ENCODE results near the gene LMO1. TPM values are rescaled to one million over a fixed set of nuclear protein-coding genes. Genes with fewer than 3 reads are reported as not detected.

The LMO1 gene
- not detected for total RNA-seq

DNA sequence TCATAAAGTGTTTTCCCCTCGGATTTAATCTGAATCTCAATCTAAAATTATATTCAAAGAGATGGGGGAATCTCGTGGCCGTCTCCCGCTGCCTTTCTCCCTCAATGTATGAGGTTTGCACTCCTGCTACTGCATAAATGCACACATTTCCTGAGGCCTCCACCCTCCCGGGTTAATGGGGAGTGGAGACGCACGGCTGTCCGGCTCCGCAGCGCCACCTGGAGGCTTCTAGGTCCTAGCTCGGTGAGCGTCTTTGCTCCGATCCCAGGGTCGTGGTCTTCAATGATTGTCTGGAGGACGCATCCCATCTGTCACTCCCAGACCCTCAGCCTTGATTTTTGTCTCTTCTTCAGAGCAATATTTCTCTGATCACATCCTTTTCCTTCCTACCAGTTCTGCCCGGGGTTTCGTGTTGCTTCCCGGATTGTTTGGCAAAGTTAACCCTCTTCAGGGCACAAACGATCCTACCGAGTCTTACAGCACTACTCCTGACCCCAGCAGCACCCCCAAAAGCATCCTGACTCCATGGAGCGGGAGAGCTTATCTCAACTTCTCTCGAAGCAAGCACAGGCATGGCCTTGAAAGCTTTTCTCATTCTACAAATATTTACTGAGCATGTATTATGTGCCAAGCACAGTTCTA, at the start of gene LMO1:
Gene LMO1, minus strand, starts transcription at position 110 of the 642 bp plus-strand sequence. CDS start 516 bp downstream, outside the sequence.
- peak; percentile 79 for DNase-seq (ENCODE audit: low spot score)

DNA sequence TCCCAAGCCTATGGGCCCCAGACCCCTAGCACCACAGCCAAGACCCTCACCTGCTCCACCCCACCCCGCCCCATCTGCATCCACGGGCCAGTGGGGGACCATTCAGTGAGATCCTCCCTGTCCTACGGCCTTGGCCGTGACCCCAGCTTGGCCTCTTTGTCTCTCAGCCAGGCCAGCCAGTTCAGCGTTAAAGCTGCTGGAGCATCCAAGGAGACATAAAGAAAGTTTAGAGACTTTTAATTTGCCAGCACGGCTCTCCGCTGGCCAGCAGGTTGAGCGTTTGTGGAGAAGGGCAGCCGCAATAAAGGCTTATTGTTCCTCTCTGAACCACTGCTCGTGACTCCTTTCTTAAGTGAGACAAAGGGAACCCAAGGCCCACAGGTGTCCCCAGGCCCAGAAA, 49.3 kb upstream of the LMO1 start:
- no peak for DNase-seq (ENCODE audit: low spot score)

DNA sequence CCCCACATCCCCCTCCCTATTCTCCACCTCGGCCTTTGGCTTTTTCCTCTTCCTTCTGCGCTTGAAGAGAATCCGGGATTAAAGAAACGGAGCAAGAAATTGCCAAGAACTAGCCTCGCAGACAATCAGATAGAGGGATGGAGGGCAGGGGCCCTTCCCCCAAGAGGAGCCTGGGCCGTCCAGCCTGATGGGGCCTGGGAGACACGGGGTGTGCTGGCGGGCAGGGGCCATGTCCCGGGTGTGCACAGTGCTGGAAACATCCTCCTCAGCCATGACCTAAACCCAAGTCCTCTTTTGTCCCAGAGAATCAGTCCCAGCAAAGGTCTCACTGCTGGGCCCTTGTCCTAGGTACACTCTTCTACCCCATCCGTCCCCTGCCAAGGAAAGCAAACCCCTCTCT, 47.7 kb upstream of the LMO1 start:
- DNase-seq (ENCODE audit: low spot score) = no peak

DNA sequence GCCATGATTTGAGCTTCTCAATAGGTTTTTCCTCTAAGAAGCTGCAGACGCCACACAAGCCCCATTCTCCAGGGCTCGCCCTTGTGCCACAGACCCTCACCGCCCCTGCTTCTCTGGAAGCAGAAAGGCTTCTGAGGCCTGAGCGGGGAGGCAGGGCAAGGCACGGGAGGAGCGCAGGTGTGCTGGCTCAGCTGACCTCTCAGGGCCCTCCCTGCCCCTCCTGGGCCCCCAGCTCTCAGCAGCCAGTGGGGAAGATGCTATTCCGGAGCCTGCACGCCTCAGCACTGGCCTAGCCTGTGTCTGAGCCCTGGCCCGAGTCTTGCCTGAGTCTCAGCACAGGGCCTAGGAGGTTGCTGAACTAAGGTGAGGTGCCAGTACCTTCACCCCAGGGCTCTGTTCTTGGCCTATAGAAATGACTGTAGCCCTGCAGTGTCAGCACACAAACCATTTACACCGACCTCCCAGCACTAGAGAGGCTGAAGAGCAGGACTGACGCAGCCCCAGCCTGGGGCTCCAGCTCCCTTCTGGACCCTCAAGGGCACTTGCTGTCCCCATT, 47.1 kb upstream of the LMO1 start:
- no peak for DNase-seq (ENCODE audit: low spot score)

DNA sequence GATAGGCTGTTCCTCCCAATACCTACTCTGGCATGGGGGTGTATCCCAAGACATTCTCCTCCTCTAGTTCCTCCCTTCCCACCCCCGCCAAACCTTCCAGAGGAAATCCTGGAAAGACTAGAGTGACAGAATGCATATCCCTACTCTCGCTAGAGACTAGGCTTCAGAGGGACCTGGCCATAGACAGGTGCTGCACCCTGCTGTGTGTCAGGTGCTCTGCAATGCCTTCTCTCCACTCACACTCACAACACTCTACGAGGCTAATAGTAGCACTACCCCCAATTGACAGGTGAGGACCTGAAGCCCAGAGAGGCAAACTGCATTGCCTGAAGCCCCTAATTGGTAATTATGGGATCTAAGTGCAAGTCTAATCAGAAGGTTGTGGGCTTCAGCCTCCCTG, 46.2 kb upstream of the LMO1 start:
- DNase-seq (ENCODE audit: low spot score) = no peak

DNA sequence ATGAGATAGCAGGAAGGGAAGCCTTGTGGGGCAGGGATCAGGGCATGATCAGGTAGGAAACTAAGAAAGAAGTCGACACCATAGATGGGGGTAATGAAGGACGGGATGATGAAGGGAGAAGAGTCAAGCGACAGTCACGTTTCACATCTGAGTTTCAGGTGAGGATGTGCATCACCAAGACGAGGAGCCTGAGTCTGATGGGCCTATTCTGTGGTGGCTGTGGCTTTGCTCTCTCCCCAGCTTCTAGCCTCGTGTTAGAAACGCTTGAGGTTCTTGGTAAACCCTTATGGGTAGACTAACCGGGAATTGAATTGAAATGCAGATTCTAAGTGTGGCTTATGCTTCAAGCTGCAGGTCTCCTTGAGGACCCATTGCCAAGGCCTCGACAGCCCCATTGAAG, 45.6 kb upstream of the LMO1 start:
- DNase-seq (ENCODE audit: low spot score) = no peak

DNA sequence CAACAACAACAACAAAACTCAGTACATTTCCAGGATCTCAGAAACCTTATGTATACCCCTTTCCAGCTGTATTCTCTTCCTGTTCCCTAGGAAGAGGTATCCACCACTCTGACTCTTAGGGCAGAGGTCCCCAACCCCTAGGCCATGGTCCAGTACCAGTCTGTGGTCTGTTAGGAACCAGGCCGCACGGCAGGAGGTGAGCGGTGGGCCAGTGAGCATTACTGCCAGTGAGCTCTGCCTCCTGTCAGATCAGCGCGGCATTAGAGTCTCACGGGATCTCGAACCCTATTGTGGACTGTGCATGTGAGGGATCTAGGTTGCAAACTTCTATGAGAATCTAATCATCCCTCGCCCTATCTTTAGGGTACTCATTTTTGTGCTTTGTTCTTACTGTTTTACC, 43.9 kb upstream of the LMO1 start:
- DNase-seq (ENCODE audit: low spot score) = no peak

DNA sequence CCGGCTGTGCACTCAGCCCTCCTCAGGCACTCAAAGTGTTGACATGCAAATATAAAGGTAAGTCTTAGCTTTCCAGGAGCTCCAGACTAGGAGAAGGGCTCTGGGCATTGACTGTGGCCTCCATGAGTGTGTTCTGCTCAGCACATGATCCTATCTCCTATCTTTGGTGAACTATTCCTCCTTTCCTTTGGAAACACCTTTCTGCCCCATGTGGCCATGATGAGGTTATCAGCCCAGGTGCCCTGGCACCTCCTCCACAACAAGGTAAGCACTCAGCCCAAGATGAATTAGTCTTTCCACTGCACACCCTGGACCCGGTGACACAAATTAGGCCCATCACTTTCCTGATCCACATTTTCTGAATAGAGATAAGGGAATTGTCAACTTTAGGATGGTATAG, 37.9 kb upstream of the LMO1 start:
- no peak for DNase-seq (ENCODE audit: low spot score)

DNA sequence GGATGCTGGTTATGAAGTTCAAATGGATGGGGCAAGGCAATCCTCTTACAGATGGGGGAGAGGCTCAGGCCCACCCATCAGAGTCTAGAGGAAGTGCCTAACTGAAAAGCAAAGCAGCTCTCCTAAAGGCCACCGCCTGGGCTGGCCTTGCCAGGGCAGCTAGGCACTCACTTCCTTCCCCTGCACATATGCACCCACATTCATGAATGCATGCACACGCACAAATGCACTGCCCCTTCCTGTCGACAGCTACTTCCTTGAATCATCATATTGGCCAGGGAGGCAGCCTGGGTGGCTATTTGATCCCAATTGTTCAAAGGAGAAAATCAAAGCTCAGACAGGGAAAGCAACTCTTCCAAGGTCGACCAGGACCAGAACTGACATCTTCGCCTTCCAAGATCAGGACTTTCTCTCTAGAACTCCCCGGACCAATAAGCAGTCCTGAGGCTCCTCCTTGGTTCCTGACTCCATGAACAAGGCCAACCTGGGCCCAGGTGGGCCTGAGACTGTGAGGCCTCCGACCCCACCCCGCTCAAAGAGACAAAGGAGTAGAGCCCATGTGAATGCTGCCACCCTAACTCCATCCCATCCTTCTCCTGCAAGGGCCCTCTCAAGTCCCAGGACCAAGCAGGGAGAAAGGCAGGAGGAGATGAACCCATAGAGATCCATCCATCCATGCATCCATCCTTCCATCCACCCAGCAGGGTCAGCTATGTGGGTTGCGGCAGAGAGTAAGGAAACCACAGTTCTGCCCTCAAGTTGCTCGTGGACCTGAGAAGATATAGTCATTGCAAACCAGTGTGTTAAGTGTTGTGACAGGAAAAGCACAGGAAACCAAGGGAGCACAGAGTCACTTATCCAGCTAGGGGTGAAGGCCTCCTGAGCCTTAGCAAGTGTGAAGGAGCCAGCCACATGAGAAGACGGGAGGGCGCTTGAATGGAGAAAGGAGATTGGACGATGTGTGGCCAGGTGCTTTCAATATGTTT, 35.4 kb upstream of the LMO1 start:
- DNase-seq (ENCODE audit: low spot score) = peak; percentile 12

DNA sequence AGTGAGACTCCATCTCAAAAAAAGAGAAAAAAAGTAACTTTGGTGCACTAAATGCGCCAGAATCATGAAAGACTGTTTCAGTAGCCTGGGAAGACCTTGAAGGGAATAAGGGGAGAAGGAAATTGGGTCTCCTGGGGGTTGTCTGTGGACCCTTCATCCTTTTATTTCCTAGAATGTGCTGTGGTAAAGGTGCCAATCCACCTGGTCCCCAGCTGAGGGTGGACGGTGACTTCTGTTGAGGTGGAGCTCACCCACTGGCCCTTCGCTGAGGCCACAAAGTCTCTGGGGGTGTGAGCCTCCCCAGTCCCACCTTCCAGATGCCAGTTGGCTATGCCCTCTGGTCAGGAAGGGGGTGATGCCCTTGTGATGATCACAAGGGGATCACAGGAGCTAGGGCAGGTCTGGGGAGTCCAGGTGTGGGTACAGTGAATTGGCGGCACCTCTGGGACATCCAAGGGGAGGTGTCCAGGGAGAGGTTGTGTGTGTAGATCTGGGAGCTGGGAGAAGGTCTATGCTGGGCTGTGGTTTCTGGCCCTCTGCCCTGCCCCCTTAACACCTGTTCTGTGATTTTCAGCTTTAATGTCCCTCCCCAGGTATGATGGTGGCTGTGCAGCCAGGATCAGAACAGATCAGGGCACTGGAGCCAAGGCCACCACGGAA, 34.2 kb upstream of the LMO1 start:
- peak; percentile 32 for DNase-seq (ENCODE audit: low spot score)

DNA sequence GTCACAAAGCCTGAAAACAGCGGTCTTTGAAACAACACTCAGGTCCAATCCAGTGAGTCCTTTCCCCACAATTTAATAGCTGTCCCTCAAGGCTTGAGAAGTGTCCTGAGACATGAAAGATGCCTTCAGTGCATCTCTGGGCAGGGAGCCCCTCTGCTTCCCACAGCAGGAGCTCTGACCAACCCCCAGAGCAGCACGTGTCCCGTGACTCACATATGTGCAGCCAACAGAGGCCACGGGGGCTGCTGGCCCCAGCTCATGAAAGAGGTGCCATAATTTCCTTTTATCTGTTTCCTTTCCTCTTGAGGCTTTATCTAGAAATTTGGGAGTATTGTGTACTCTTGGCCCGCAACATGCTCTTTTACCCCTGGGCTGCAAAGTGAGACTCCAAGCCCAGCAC, 33.2 kb upstream of the LMO1 start:
- no peak for DNase-seq (ENCODE audit: low spot score)

DNA sequence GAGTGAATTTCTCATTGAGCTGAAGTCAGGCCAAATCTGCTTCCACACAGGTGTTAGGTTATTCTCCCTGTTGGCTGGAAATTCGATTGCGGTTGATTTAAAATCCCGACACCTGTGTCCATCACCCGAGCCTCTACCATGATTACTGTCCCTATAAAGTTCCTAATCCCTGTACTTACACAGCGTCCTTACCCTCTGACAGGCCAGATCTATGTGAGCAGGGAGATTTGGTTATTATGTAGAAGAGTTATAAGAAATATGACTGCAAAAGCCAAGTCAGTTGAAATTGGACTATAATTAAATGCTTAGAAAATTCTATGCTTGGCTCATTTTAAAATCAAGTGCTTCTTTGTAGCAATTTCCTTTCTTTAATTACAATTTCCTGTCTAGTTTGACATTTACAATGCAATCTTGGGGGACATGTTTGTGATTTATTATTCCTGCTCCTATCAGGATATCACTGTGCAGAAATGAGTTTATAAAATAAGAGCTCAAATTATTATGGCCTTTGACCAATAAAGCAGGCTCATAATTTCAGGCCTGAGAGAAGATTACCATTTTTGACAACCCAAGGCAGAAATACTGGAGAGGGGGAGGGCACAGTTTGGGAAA, 32.5 kb upstream of the LMO1 start:
- no peak for DNase-seq (ENCODE audit: low spot score)

DNA sequence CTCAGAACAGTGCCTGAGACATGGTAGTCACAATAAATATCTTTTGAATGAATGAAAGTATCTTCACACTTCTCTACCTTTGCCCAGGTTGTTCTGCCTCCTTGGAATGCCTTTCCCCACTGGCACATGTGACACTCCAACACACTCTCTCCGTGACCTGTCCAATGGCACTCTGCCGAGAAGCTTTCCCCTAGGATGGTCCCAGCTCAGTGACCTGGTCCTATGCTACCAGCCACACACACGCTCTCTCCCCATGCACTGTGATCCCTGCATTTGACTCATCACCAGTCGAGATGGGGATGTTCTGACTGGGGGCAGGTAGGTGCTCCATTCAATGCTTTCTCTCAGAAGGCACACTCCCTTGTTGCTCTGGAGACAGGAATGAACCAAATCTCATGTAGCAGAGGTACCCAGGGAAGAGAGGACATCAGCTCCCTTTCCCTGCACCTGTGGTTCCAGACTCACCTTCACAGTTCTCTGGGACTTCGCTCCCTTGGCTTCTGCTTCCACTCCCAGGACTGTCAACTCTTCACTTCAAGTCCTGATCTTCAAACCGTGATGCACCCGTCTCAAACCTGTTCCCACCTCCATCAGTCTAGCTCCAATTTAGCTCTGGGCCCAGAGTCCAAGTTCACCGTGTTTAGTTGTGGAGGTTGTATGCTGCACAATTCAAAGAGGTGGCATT, 30.7 kb upstream of the LMO1 start:
- no peak for DNase-seq (ENCODE audit: low spot score)

DNA sequence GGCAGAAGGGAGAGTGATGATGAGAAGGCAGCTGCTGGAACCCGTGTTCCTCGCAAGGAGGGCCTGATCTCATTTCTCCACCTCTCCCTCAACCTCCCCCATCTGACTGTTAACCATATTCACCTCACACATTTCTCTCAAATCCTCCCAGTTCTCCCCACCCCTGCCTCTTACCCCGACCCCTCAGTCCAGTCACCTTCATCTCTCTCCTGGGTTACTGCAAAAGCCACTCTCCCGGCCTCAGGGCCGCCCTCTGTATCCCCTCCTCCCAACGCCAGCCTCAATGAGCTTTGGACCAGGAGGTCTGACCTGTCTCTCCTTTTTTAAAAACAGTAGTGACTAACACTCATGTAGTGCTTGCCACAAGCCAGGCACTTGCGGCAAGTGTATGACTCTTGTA, 29.5 kb upstream of the LMO1 start:
- no peak for DNase-seq (ENCODE audit: low spot score)

DNA sequence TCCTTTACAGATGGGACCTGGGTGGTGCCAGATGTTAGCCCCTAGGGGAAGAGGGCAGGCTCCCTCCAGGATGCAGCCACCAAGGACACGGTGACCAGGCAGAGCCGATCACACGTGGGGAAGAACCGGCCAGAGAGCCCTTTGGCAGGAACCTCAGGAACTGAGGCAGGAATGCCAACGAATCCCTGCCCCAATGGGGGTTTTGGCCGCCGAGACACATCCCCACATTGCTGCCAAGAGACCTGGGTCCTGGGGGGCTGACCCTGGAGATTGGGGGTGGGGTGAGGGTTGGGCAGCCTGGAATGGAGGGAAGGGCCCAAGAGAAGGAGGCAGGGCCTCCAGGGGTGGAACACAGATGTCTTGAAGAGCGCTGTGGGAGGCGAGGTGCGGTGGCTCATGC, 28.7 kb upstream of the LMO1 start:
- DNase-seq (ENCODE audit: low spot score) = no peak

DNA sequence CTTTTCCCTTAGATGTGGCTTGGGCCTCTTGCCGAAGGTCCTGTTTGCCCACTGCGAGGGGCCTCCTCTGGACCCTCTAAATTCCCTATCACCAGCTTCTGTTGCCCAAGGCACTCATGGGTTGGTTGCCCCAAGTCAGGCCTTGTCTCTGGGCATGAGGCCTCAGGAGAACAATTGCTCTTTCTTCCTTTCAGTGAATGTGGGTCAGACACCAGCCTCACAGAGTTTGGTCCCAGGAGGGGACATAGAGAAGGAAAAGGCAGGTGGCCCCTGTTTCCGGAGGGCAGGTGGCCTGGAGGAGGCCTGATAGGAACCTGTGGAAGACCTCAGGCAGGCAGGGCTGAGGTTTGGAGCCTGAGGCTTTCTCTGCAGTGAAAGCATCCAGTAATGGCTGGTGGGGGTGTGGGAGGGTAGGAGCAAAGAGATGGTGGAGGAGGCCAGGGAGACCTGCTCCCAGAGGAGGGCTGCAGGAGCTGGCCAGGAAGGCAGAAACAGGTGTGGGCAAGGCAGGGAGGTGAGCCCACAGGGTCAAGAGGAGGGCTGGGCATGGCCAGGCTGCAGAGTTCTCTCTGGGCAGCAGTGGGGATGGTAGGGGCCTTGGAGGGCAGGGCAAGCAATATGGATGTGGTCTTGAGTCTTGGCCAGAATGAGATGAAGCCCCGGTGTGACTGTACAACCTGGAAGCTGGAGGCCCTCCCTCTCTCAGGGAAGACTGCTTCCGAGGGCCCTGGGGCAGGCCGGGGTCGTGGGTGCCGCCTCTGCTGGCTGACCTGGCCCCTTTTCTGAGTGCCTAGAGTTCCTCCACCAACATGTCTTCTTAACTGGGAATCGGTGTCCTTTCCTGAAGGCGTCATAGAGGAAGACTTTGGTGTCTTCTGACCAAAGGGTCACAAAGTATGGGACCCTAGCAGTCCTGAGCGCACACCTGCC, 28.0 kb upstream of the LMO1 start:
- DNase-seq (ENCODE audit: low spot score) = no peak

DNA sequence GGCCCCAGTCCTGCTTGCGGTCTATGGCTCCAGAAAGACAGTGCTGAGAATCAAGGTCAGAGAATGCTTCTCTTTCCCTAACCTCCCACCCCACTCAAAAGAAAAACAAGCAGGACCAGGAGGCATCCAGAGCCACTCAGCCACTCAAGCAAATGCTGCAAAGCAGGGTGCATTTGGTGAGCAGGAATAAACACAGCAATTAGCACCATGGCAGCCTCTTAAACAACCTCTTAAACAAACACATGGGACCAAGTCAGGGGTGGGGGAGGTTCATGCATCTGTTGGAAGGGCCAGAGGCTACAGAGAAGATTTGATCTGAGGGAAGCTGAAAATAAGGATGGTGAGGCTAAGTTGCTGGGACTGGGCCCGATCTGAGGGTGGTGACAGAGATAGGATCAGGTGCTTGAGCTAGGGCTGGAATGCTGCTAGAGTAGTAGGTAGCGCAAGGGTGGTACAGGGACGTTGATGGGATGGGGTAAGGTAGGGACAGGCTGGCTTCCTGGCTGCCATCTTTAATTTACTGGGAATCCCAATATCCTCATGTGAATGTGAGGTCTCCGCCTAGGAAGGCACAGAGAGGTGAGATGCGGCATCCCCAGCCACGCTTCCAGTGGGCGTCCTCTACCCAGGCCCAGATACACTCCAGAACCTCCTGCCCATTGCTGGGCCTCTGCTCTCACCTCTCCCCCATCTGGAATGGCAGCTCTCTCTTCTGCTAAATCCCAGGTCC, 26.6 kb upstream of the LMO1 start:
- no peak for DNase-seq (ENCODE audit: low spot score)

DNA sequence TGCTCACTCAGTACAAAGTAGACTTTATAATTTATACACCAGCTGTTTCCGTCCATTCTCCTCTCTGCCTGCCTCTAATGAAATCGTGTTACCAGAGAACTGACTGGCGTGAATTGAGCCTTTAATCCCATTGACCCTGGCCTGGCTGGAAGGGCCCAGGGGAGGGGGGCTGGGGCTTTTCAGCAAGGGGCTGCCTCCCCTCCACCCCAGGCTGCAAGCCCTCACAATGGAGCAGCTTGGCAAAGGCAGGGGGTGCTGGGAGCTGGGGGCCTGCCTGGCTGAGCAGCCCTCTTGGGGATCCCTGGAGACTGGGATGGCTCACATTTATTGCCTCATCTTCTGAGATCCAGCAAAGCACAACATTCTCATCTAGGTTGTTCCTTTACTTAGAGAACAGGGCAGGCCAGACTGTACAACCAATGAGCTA, 25.8 kb upstream of the LMO1 start:
- no peak for DNase-seq (ENCODE audit: low spot score)

DNA sequence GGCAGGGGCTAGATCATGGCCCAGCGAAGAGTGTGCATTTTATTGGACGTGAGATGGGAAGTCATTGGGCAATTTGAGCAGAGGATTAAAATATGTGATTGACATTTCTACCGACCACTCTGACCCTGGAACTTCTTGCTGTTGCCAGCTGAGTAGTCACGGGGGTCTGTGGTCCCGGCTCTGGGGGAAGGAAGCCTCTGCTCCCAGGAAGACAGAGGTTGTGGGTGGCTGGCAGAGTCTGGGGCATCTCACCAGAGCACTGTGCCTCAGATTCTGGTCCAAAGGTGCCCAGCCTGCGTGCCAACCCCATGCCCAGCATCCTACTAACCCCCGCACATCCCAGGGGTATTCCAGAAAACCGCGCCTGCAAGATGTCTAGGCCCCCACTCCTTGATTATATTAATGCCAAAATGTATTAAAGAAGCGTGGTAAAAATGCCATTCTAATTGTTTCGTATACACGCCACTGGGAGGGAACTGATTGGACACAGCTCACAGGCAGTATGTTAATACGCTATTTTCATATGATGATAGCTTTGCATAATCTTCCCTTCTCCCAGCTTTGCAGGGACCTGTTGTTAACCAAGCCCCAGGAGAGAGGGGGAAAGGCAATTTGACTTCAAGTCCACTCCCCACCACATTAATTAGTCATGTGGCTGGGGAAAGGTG, 25.3 kb upstream of the LMO1 start:
- DNase-seq (ENCODE audit: low spot score) = no peak

Data from ureter (tissue), 1 donor.